Effector memory CD4-positive, alpha-beta T cell (primary cell): Measurements from ENCODE around the gene HCFC2.
"Not testable (repeated sequence)": the region's sequence is repeated elsewhere in the genome, so short reads cannot be mapped to it uniquely, and the experiment has no call there.

ENCODE experiments used
- DNase-seq, 3 donors: peaks; one replicate each; pipeline ENCODE4 v3.0.0-alpha.2; 2020
- H3K27ac ChIP-seq: 2 replicates; pipeline ENCODE4 v1.7.0; 2013; ENCODE audit warnings: mild to moderate bottlenecking, low read length, moderate library complexity; ENCODE audit not compliant: insufficient read depth, poor library complexity, severe bottlenecking
- H3K27me3 ChIP-seq: replicated peaks from 2 replicates; pipeline ENCODE4 v1.7.0; 2013; ENCODE audit warnings: mild to moderate bottlenecking, low read length; ENCODE audit not compliant: insufficient read depth, control insufficient read depth, poor library complexity, severe bottlenecking
- H3K36me3 ChIP-seq: 2 replicates; pipeline ENCODE4 v1.7.0; 2013; ENCODE audit warnings: mild to moderate bottlenecking, low read length, moderate library complexity; ENCODE audit not compliant: control insufficient read depth, insufficient read depth
- H3K4me1 ChIP-seq: 2 replicates; pipeline ENCODE4 v1.7.0; 2013; ENCODE audit warnings: low read length, mild to moderate bottlenecking; ENCODE audit not compliant: control insufficient read depth, insufficient read depth, poor library complexity, severe bottlenecking
- H3K4me3 ChIP-seq: 2 replicates; pipeline ENCODE4 v1.7.0; 2013; ENCODE audit warnings: low read length, low read depth, mild to moderate bottlenecking; ENCODE audit not compliant: insufficient read depth, poor library complexity, severe bottlenecking
- H3K9me3 ChIP-seq: 2 replicates; pipeline ENCODE4 v1.7.0; 2013; ENCODE audit warnings: mild to moderate bottlenecking, low read length, moderate library complexity; ENCODE audit not compliant: control insufficient read depth

HCFC2 gene

GRCh38 chr12:104109446-104110271 is 45.3 kb downstream of the HCFC2 start:
- no peak overlapping the region for H3K4me3 ChIP-seq
- H3K27me3 ChIP-seq, result no peaks in the 10 kb centered on the region
- no peaks in the 10 kb centered on the region for H3K9me3 ChIP-seq
- no peak overlapping the region for H3K27ac ChIP-seq
- H3K36me3 ChIP-seq, result no peaks in the 10 kb centered on the region
- H3K4me1 ChIP-seq, result no peaks in the 10 kb centered on the region
- DNase-seq, result no peak

- H3K27ac ChIP-seq, H3K27me3 ChIP-seq, H3K4me3 ChIP-seq, H3K4me1 ChIP-seq, H3K9me3 ChIP-seq, DNase-seq: not testable (repeated sequence)
- peaks cover 18% of the 10 kb centered on the region for H3K36me3 ChIP-seq
Observed at GRCh38 chr12:104114834-104115586, 50.7 kb downstream of the HCFC2 start.

- Histone ChIP-seq H3K27ac (no peak overlapping the region), H3K4me3 (no peak overlapping the region), H3K36me3 (peaks cover 23% of the 10 kb centered on the region)
Observed at GRCh38 chr12:104115587-104115975, 51.2 kb downstream of the HCFC2 start.

DNA sequence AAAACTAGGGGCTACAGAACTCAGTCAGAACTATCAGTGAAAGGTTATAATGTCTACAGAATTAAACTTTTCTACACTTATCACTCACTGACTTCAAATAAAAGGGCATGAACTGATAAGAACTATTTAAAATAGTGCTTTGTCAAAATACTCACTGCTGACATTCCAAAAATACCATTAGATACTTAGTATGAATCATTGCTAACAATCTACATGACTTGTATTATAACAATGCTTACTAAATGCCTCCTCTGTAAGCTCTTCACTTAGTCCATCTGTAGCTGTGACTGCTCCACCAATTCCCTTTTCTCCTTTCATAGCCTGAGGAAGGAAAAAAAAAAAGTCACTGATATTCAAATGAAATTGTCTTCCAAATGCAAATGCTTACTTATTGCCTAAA is 56.7 kb downstream of the HCFC2 start:
- no peak for DNase-seq
- Histone ChIP-seq H3K27me3 (no peaks in the 10 kb centered on the region), H3K4me1 (no peaks in the 10 kb centered on the region), H3K9me3 (no peaks in the 10 kb centered on the region), H3K4me3 (no peak overlapping the region), H3K27ac (no peak overlapping the region), H3K36me3 (peaks cover 63% of the 10 kb centered on the region)

More at GRCh38 chr12:104115587-104115975, 51.2 kb downstream of the HCFC2 start:
- Histone ChIP-seq H3K4me1 (no peaks in the 10 kb centered on the region), H3K27me3 (no peaks in the 10 kb centered on the region), H3K9me3 (no peaks in the 10 kb centered on the region)
- no peak for DNase-seq

GRCh38 chr12:104122298-104122697 is 58.0 kb downstream of the HCFC2 start:
- no peak for DNase-seq
- H3K36me3 ChIP-seq, result peaks cover 72% of the 10 kb centered on the region

GRCh38 chr12:104126548-104126947 is 62.2 kb downstream of the HCFC2 start:
- Histone ChIP-seq H3K27me3 (no peaks in the 10 kb centered on the region), H3K4me1 (no peaks in the 10 kb centered on the region), H3K4me3 (no peak overlapping the region), H3K9me3 (no peaks in the 10 kb centered on the region), H3K27ac (no peak overlapping the region), H3K36me3 (peaks cover 52% of the 10 kb centered on the region)
- DNase-seq, result no peak

More at GRCh38 chr12:104122298-104122697, 58.0 kb downstream of the HCFC2 start:
- no peak overlapping the region for H3K4me3 ChIP-seq
- H3K4me1 ChIP-seq, result no peaks in the 10 kb centered on the region
- no peaks in the 10 kb centered on the region for H3K9me3 ChIP-seq
- no peaks in the 10 kb centered on the region for H3K27me3 ChIP-seq
- no peak overlapping the region for H3K27ac ChIP-seq

DNA sequence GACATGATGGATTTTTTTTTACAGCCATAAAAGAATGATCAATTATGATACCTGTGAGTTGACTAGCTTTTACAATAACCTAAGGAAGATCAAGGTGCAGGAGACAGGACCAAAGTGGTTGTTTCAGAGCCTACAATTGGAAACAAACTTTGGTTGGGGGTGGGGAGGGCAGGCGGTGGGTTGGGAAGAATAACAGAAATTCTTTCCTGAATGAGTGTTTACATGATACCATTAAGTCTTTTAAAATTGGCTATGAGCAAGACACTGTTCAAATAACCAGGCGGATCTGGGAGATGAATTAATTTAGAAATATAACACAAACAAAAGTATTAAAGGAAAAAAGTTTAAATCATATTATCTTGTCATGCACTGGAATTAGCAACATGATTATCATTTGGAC is 66.4 kb downstream of the HCFC2 start:
- H3K36me3 ChIP-seq, result peaks cover 41% of the 10 kb centered on the region

DNA sequence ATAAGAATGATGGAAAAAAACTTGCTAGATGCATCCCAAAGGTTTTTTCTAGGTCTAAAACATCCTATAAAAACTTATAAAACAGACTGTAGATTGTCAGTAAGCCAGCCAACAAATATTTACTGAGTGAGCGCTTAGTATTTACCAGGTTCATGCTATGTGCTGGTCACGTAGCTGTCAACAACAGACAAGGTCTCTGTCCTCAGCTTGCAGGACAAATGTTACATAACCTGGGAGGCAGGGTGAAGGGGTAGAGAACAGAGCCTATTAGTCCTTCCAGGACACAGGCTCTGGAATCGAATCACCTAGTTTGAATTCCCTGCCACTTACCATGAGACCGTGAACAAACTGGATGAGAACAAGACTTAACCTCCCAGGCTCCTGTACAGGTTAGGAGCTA is 67.3 kb downstream of the HCFC2 start:
- no peaks in the 10 kb centered on the region for H3K9me3 ChIP-seq
- peaks cover 34% of the 10 kb centered on the region for H3K36me3 ChIP-seq
- no peaks in the 10 kb centered on the region for H3K27me3 ChIP-seq
- H3K4me3 ChIP-seq, result no peak overlapping the region
- no peak overlapping the region for H3K27ac ChIP-seq
- no peak for DNase-seq
- peaks cover 2% of the 10 kb centered on the region for H3K4me1 ChIP-seq

More for the DNA sequence above, 66.4 kb downstream of the HCFC2 start:
- Histone ChIP-seq H3K4me1 (no peaks in the 10 kb centered on the region), H3K27me3 (no peaks in the 10 kb centered on the region), H3K4me3 (no peak overlapping the region), H3K27ac (no peak overlapping the region), H3K9me3 (no peaks in the 10 kb centered on the region)
- DNase-seq, result no peak

- Histone ChIP-seq H3K4me3 (no peak overlapping the region), H3K4me1 (peaks cover 8% of the 10 kb centered on the region), H3K27ac (no peak overlapping the region), H3K9me3 (no peaks in the 10 kb centered on the region), H3K36me3 (peaks cover 31% of the 10 kb centered on the region), H3K27me3 (no peaks in the 10 kb centered on the region)
- DNase-seq, result no peak
Observed at GRCh38 chr12:104132351-104132956, 68.1 kb downstream of the HCFC2 start.

GRCh38 chr12:104133321-104133720 is 69.0 kb downstream of the HCFC2 start:
- DNase-seq, result no peak

More at GRCh38 chr12:104133321-104133720, 69.0 kb downstream of the HCFC2 start:
- no peak overlapping the region for H3K4me3 ChIP-seq
- no peak overlapping the region for H3K27ac ChIP-seq
- no peaks in the 10 kb centered on the region for H3K9me3 ChIP-seq
- H3K36me3 ChIP-seq, result peaks cover 31% of the 10 kb centered on the region
- peaks cover 9% of the 10 kb centered on the region for H3K4me1 ChIP-seq
- no peaks in the 10 kb centered on the region for H3K27me3 ChIP-seq
